Colonic mucosa (tissue), 4 donors: ENCODE results near the gene PRKACG. TPM values are rescaled to one million over a fixed set of nuclear protein-coding genes. Genes with fewer than 3 reads are reported as not detected.

Experiments used
- DNase-seq: peaks from one replicate; pipeline ENCODE4 v3.0.0-alpha.2; 2020
- H3K27ac ChIP-seq: fragments of 200-600 bp; one replicate; pipeline ENCODE4 v1.8.0; 2021
- H3K27me3 ChIP-seq: fragments of 200-600 bp; one replicate; pipeline ENCODE4 v1.8.0; 2021
- H3K36me3 ChIP-seq: fragments of 200-600 bp; one replicate; pipeline ENCODE4 v1.8.0; 2021
- H3K4me1 ChIP-seq: fragments of 200-600 bp; one replicate; pipeline ENCODE4 v1.8.0; 2021; ENCODE audit warnings: mild to moderate bottlenecking
- H3K4me3 ChIP-seq: fragments of 200-600 bp; one replicate; pipeline ENCODE4 v1.8.0; 2021
- H3K9ac ChIP-seq, 2 donors: one replicate each; pipeline ENCODE4 v1.7.0; 2013; ENCODE audit warnings: control low read depth in 2 of 2, low read depth in 2 of 2, low read length in 2 of 2
- H3K9me3 ChIP-seq: fragments of 200-600 bp; one replicate; pipeline ENCODE4 v1.8.0; 2021
- CTCF ChIP-seq: fragments of 200-600 bp; IDR thresholded peaks from one replicate; pipeline ENCODE4 v1.8.0; 2022; ENCODE audit warnings: antibody characterized with exemption, mild to moderate bottlenecking
- intact Hi-C: fragments of 100-400 bp; cut with DNase I; formaldehyde crosslinking; loops from one replicate; pipeline ENCODE4 v1.14.1; 2022
- total RNA-seq, 2 donors: library from RNA; stranded (reverse); fragmentation: NEBNext Ultra II Directional in 1 of 2; extraction: Animal tissue kit (Norgen Biotek cat#: 25700) in 1 of 2; gene quantifications; one replicate each; pipeline ENCODE4 v1.2.1, GENCODE V29; 2021
- donor health status: healthy.
- donor health status: DM: no; HTN: no; CAD: no.
- donor health status: DM: no; HTN: no; CAD: no.

The PRKACG gene
- total RNA-seq, 2 donors from 2014 or later: not detected

GRCh38 chr9:68981789-68982188, 32.1 kb downstream of the PRKACG start:
- H3K4me3 ChIP-seq: no peak overlapping the region
- H3K27me3 ChIP-seq: no peaks in the 10 kb centered on the region
- H3K36me3 ChIP-seq: no peaks in the 10 kb centered on the region
- intact Hi-C loops: no loop called here
- peak overlapping the region in 1 of 2 donors; percentile 70 for H3K9ac ChIP-seq
- no peak for TF ChIP-seq CTCF
- DNase-seq: peak; percentile 59
- H3K9me3 ChIP-seq: no peaks in the 10 kb centered on the region
- peaks cover 12% of the 10 kb centered on the region for H3K4me1 ChIP-seq
- peak overlapping the region; percentile 80 for H3K27ac ChIP-seq

GRCh38 chr9:68980341-68980914, 33.5 kb downstream of the PRKACG start:
- Histone ChIP-seq H3K4me3 (no peak overlapping the region), H3K4me1 (peaks cover 12% of the 10 kb centered on the region), H3K27ac (peak overlapping the region; percentile 80), H3K27me3 (no peaks in the 10 kb centered on the region), H3K9ac (no peak overlapping the region), H3K36me3 (no peaks in the 10 kb centered on the region), H3K9me3 (no peaks in the 10 kb centered on the region)
- DNase-seq: peak; percentile 22
- no peak for TF ChIP-seq CTCF
- intact Hi-C loops: no loop called here

GRCh38 chr9:68979538-68980314, 34.2 kb downstream of the PRKACG start:
- no peaks in the 10 kb centered on the region for H3K36me3 ChIP-seq
- peak; percentile 25 for DNase-seq
- H3K27me3 ChIP-seq: no peaks in the 10 kb centered on the region
- peak overlapping the region in 1 of 2 donors; percentile 21 for H3K9ac ChIP-seq
- intact Hi-C loops: no loop called here
- no peak for TF ChIP-seq CTCF
- peaks cover 12% of the 10 kb centered on the region for H3K4me1 ChIP-seq
- H3K9me3 ChIP-seq: no peaks in the 10 kb centered on the region
- no peak overlapping the region for H3K4me3 ChIP-seq
- peak overlapping the region; percentile 80 for H3K27ac ChIP-seq

GRCh38 chr9:68978501-68978900, 35.4 kb downstream of the PRKACG start:
- no peaks in the 10 kb centered on the region for H3K9me3 ChIP-seq
- intact Hi-C loops: no loop called here
- H3K9ac ChIP-seq: no peak overlapping the region
- no peaks in the 10 kb centered on the region for H3K27me3 ChIP-seq
- TF ChIP-seq CTCF: no peak
- peaks cover 16% of the 10 kb centered on the region for H3K4me1 ChIP-seq
- no peak overlapping the region for H3K4me3 ChIP-seq
- H3K27ac ChIP-seq: no peak overlapping the region
- no peaks in the 10 kb centered on the region for H3K36me3 ChIP-seq
- peak; percentile 3 for DNase-seq

GRCh38 chr9:68978066-68978465, 35.8 kb downstream of the PRKACG start:
- Histone ChIP-seq H3K27ac (no peak overlapping the region), H3K36me3 (no peaks in the 10 kb centered on the region), H3K4me3 (no peak overlapping the region), H3K9ac (no peak overlapping the region), H3K4me1 (peaks cover 19% of the 10 kb centered on the region), H3K27me3 (no peaks in the 10 kb centered on the region), H3K9me3 (no peaks in the 10 kb centered on the region)
- intact Hi-C loops: no loop called here
- TF ChIP-seq CTCF: no peak
- DNase-seq: peak; percentile 7
